Caco-2 (cell line): Measurements from ENCODE around the gene ATXN7. TPM values are rescaled to one million over a fixed set of nuclear protein-coding genes. Genes with fewer than 3 reads are reported as not detected.

ENCODE experiments used
- BruUV-seq: library from RNA; stranded (reverse); fragments of 400-500 nt; replicated peaks from 2 replicates; lab custom pipeline; 2021; lab: Mats Ljungman, UMichigan
- CTCF ChIA-PET: fragments of 300-600 bp; sonication (Branson Sonifier 250); formaldehyde crosslinking; loops from one replicate; lab custom pipeline; 2022; ENCODE audit warnings: antibody characterized with exemption; lab: Charles Lee
- POLR2A ChIA-PET: fragments of 300-600 bp; sonication (Branson Sonifier 250); formaldehyde crosslinking; loops from one replicate; lab custom pipeline; 2022; ENCODE audit warnings: antibody characterized with exemption; lab: Charles Lee
- DNase-seq, 2 experiments: peaks; one replicate each; pipeline versions ENCODE4 v3.0.0 to v3.0.0-alpha.2; 2020 to 2022
- H3K27me3 ChIP-seq: replicated peaks from 2 replicates; pipeline ENCODE4 v1.6.0; 2011; ENCODE audit warnings: low read length; ENCODE audit not compliant: control insufficient read depth, insufficient read depth
- H3K36me3 ChIP-seq: 2 replicates; pipeline ENCODE4 v1.5.1; 2011; ENCODE audit warnings: low read length; ENCODE audit not compliant: control insufficient read depth, insufficient read depth
- H3K4me1 ChIP-seq: fragments of 250-450 bp; sonication (Bioruptor Pico); 2 replicates; pipeline ENCODE4 v1.5.1; 2020; ENCODE audit warnings: mild to moderate bottlenecking
- H3K4me3 ChIP-seq: 2 replicates; pipeline ENCODE4 v1.5.1; 2011; ENCODE audit warnings: low read depth, mild to moderate bottlenecking, control low read depth, low read length
- H3K9me3 ChIP-seq: fragments of 250-450 bp; sonication (Bioruptor Pico); 2 replicates; pipeline ENCODE4 v1.5.1; 2020; ENCODE audit warnings: mild to moderate bottlenecking, moderate library complexity
- H3K27ac Mint-ChIP-seq: one replicate; pipeline ENCODE4 v1.8.0; 2022; ENCODE audit warnings: mixed read lengths; ENCODE audit not compliant: unreplicated experiment
- H3K27me3 Mint-ChIP-seq: one replicate; pipeline ENCODE4 v1.8.0; 2022; ENCODE audit warnings: mixed read lengths; ENCODE audit not compliant: insufficient read depth, unreplicated experiment
- H3K36me3 Mint-ChIP-seq: one replicate; pipeline ENCODE4 v1.8.0; 2022; ENCODE audit warnings: mild to moderate bottlenecking, mixed read lengths; ENCODE audit not compliant: insufficient read depth, unreplicated experiment
- H3K4me1 Mint-ChIP-seq: one replicate; pipeline ENCODE4 v1.8.0; 2022; ENCODE audit warnings: low read depth, mixed read lengths; ENCODE audit not compliant: unreplicated experiment
- H3K4me3 Mint-ChIP-seq: one replicate; pipeline ENCODE4 v1.8.0; 2022; ENCODE audit warnings: mild to moderate bottlenecking, moderate library complexity, mixed read lengths; ENCODE audit not compliant: unreplicated experiment
- H3K9me3 Mint-ChIP-seq: one replicate; pipeline ENCODE4 v1.8.0; 2022; ENCODE audit warnings: mixed read lengths; ENCODE audit not compliant: unreplicated experiment
- CTCF ChIP-seq, 2 experiments: fragments of 200-600 bp in 1 of 2; IDR thresholded peaks; 1 replicate in 1 of 2; 2 replicates in 1 of 2; pipeline versions ENCODE4 v1.5.1 to v1.8.0; 2011 to 2022; ENCODE audit warnings: antibody characterized with exemption in 1 of 2, control low read depth in 1 of 2, inconsistent platforms in 1 of 2, low read depth in 1 of 2, low read length in 1 of 2, mild to moderate bottlenecking in 1 of 2, moderate library complexity in 1 of 2; ENCODE audit not compliant: insufficient read depth in 1 of 2, severe bottlenecking in 1 of 2, unreplicated experiment in 1 of 2
- intact Hi-C: fragments of 100-400 bp; cut with micrococcal nuclease; formaldehyde crosslinking; loops from one replicate; pipeline ENCODE4 v1.10.0; 2022; ENCODE audit not compliant: unreplicated experiment
- total RNA-seq: library from RNA; stranded (reverse); gene quantifications from 2 replicates; pipeline ENCODE4 v1.2.3, GENCODE V29; 2022

Gene ATXN7
- total RNA-seq, 1 experiment from 2014 or later, result 22.5 TPM

- TF ChIP-seq CTCF (IDR thresholded peaks at IDR 0.05; ENCODE audit: insufficient read depth in 1 of 2, low read depth in 1 of 2, low read length in 1 of 2, severe bottlenecking in 1 of 2, unreplicated experiment in 1 of 2), result peak; percentile 76 to 83
- intact Hi-C loops, result loop anchor here (1.0 to 5.0 kb wide), 4 partner anchors 157 to 469 kb away; no protein-coding TSS in a partner anchor
- Histone ChIP-seq H3K27me3 (no peaks in the 10 kb centered on the region), H3K4me1 (no peaks in the 10 kb centered on the region), H3K4me3 (no peak overlapping the region), H3K36me3 (no peaks in the 10 kb centered on the region), H3K9me3 (no peaks in the 10 kb centered on the region)
- no peaks in the 10 kb centered on the region for H3K4me1 Mint-ChIP-seq
- ChIA-PET CTCF (interaction anchor here (0.6 to 2.5 kb wide), 2 partner anchors 185 to 468 kb away, joined by 4 to 13 read pairs; no protein-coding TSS in a partner anchor), POLR2A (no interaction called here)
- H3K9me3 Mint-ChIP-seq, result no peaks in the 10 kb centered on the region
- H3K4me3 Mint-ChIP-seq, result no peak overlapping the region
- H3K36me3 Mint-ChIP-seq, result no peaks in the 10 kb centered on the region
- DNase-seq, result peak; percentile 40 to 63
- no peak overlapping the region for H3K27ac Mint-ChIP-seq
- no TSS peak for BruUV-seq
- H3K27me3 Mint-ChIP-seq, result no peaks in the 10 kb centered on the region
These were observed 45.2 kb upstream of the ATXN7 start for GRCh38 chr3:63818282-63819150.

GRCh38 chr3:63819151-63819398 is 44.6 kb upstream of the ATXN7 start, which contains the start of gene C3orf49:
C3orf49 (plus strand) TSS chr3:63819299; CDS start chr3:63819472, 173 bp downstream.
- H3K4me1 Mint-ChIP-seq, result no peaks in the 10 kb centered on the region
- ChIA-PET POLR2A (no interaction called here), CTCF (interaction anchor here (2.5 kb wide), 1 partner anchor 469 kb away, joined by 13 read pairs; no protein-coding TSS in a partner anchor)
- H3K4me3 ChIP-seq, result no peak within 1 kb of the TSS
- no peaks in the 10 kb centered on the region for H3K9me3 ChIP-seq
- H3K27ac Mint-ChIP-seq, result no peak within 1 kb of the TSS
- no peaks in the 10 kb centered on the region for H3K27me3 ChIP-seq
- no peaks in the 10 kb centered on the region for H3K9me3 Mint-ChIP-seq
- no TSS peak for BruUV-seq
- H3K27me3 Mint-ChIP-seq, result no peaks in the 10 kb centered on the region
- intact Hi-C loops, result loop anchor here (5.0 kb wide), 1 partner anchor 412 kb away; no protein-coding TSS in a partner anchor
- DNase-seq, result no peak
- TF ChIP-seq CTCF (IDR thresholded peaks at IDR 0.05; ENCODE audit: insufficient read depth in 1 of 2, low read depth in 1 of 2, low read length in 1 of 2, severe bottlenecking in 1 of 2, unreplicated experiment in 1 of 2), result no peak
- H3K4me3 Mint-ChIP-seq, result no peak within 1 kb of the TSS
- no peaks in the 10 kb centered on the region for H3K4me1 ChIP-seq
- no peaks in the 10 kb centered on the region for H3K36me3 ChIP-seq
- H3K36me3 Mint-ChIP-seq, result no peaks in the 10 kb centered on the region

- H3K4me1 Mint-ChIP-seq, result no peaks in the 10 kb centered on the region
- Histone ChIP-seq H3K4me1 (no peaks in the 10 kb centered on the region), H3K4me3 (no peak overlapping the region), H3K36me3 (no peaks in the 10 kb centered on the region), H3K9me3 (no peaks in the 10 kb centered on the region), H3K27me3 (no peaks in the 10 kb centered on the region)
- H3K36me3 Mint-ChIP-seq, result peaks cover 6% of the 10 kb centered on the region
- ChIA-PET POLR2A (no interaction called here), CTCF (no interaction called here)
- intact Hi-C loops, result no loop called here
- no TSS peak for BruUV-seq
- no peak for TF ChIP-seq CTCF (IDR thresholded peaks at IDR 0.05; ENCODE audit: insufficient read depth in 1 of 2, low read depth in 1 of 2, low read length in 1 of 2, severe bottlenecking in 1 of 2, unreplicated experiment in 1 of 2)
- H3K9me3 Mint-ChIP-seq, result no peaks in the 10 kb centered on the region
- no peak overlapping the region for H3K4me3 Mint-ChIP-seq
- H3K27me3 Mint-ChIP-seq, result no peaks in the 10 kb centered on the region
- DNase-seq, result no peak
- H3K27ac Mint-ChIP-seq, result no peak overlapping the region
These were observed 39.4 kb upstream of the ATXN7 start for GRCh38 chr3:63824309-63824708.
